Liver (tissue), 9 donors: ENCODE data around the gene GRIN2A. TPM values are rescaled to one million over a fixed set of nuclear protein-coding genes. Genes with fewer than 3 reads are reported as not detected.

Source experiments
- DNase-seq: peaks from one replicate; pipeline ENCODE4 v3.0.0-alpha.2; 2017; ENCODE audit warnings: low spot score
- H3K27ac ChIP-seq, 2 donors: one replicate each; pipeline ENCODE4 v1.7.0; 2013; ENCODE audit warnings: inconsistent platforms in 2 of 2, low read length in 2 of 2, control low read depth in 1 of 2, low read depth in 1 of 2, mild to moderate bottlenecking in 1 of 2
- H3K27me3 ChIP-seq, 4 donors: one replicate each; pipeline versions ENCODE4 v1.6.1 to v1.7.0; 2013; ENCODE audit warnings: low read length in 3 of 4, inconsistent platforms in 1 of 4, mild to moderate bottlenecking in 1 of 4, moderate library complexity in 1 of 4; ENCODE audit not compliant: control insufficient read depth in 4 of 4, insufficient read depth in 4 of 4
- H3K36me3 ChIP-seq, 4 donors: one replicate each; pipeline versions ENCODE4 v1.6.1 to v1.7.0; 2013; ENCODE audit warnings: low read length in 3 of 4, mild to moderate bottlenecking in 3 of 4, low read depth in 1 of 4, moderate library complexity in 1 of 4; ENCODE audit not compliant: control insufficient read depth in 4 of 4, insufficient read depth in 3 of 4
- H3K4me1 ChIP-seq, 4 donors: one replicate each; pipeline versions ENCODE4 v1.6.1 to v1.7.0; 2013; ENCODE audit warnings: low read length in 3 of 4, mild to moderate bottlenecking in 3 of 4, moderate library complexity in 1 of 4; ENCODE audit not compliant: control insufficient read depth in 4 of 4, insufficient read depth in 4 of 4
- H3K4me3 ChIP-seq, 3 donors: one replicate each; pipeline versions ENCODE4 v1.6.1 to v1.7.0; 2013; ENCODE audit warnings: low read length in 3 of 3, control low read depth in 1 of 3, low read depth in 1 of 3, mild to moderate bottlenecking in 1 of 3
- H3K9ac ChIP-seq, 2 donors: one replicate each; pipeline ENCODE4 v1.7.0; 2013; ENCODE audit warnings: low read length in 2 of 2, mild to moderate bottlenecking in 2 of 2, moderate library complexity in 2 of 2, control low read depth in 1 of 2, low read depth in 1 of 2
- H3K9me3 ChIP-seq, 4 donors: one replicate each; pipeline versions ENCODE4 v1.6.1 to v1.7.0; 2013; ENCODE audit warnings: low read length in 3 of 4; ENCODE audit not compliant: control insufficient read depth in 4 of 4
- EGR1 ChIP-seq, 2 donors: IDR thresholded peaks; 2 replicates each; pipeline ENCODE4 v1.6.1; 2016 to 2018; ENCODE audit warnings: antibody characterized with exemption in 2 of 2, low read depth in 2 of 2
- FOXA2 ChIP-seq: IDR thresholded peaks from 2 replicates; pipeline ENCODE4 v1.6.1; 2016; ENCODE audit warnings: antibody characterized with exemption
- GABPA ChIP-seq, 2 donors: IDR thresholded peaks in 1 of 2; conservative IDR thresholded peaks in 1 of 2; 2 replicates each; pipeline ENCODE4 v1.6.1; 2016; ENCODE audit warnings: antibody characterized with exemption in 2 of 2, mild to moderate bottlenecking in 1 of 2, moderate library complexity in 1 of 2
- JUND ChIP-seq, 2 donors: IDR thresholded peaks; 2 replicates each; pipeline ENCODE4 v1.6.1; 2016; ENCODE audit warnings: antibody characterized with exemption in 2 of 2
- NR2F2 ChIP-seq: IDR thresholded peaks from 2 replicates; pipeline ENCODE4 v1.6.1; 2016; ENCODE audit warnings: antibody characterized with exemption
- RAD21 ChIP-seq, 2 donors: IDR thresholded peaks; 2 replicates each; pipeline ENCODE4 v1.6.1; 2016; ENCODE audit warnings: antibody characterized with exemption in 2 of 2, mild to moderate bottlenecking in 2 of 2
- REST ChIP-seq: IDR thresholded peaks from 2 replicates; pipeline ENCODE4 v1.6.1; 2016; ENCODE audit warnings: antibody characterized with exemption, mild to moderate bottlenecking
- RXRA ChIP-seq, 2 donors: IDR thresholded peaks; 2 replicates each; pipeline ENCODE4 v1.6.1; 2017 to 2018; ENCODE audit warnings: antibody characterized with exemption in 2 of 2, mild to moderate bottlenecking in 1 of 2
- SP1 ChIP-seq: IDR thresholded peaks from 2 replicates; pipeline ENCODE4 v1.6.1; 2018; ENCODE audit warnings: antibody characterized with exemption, mild to moderate bottlenecking
- TAF1 ChIP-seq: conservative IDR thresholded peaks from 2 replicates; pipeline ENCODE4 v1.6.1; 2016; ENCODE audit warnings: antibody characterized with exemption, mild to moderate bottlenecking
- YY1 ChIP-seq: IDR thresholded peaks from 2 replicates; pipeline ENCODE4 v1.6.1; 2016; ENCODE audit warnings: antibody characterized with exemption, mild to moderate bottlenecking
- WGBS: extraction: QIAGEN DNeasy Blood & Tissue Kit; methylation state at CpG from one replicate; pipeline ENCODE4 v1.1.7; 2013; 5-methylcytosine and 5-hydroxymethylcytosine counted together
- polyA plus RNA-seq, 2 donors: library from polyadenylated mRNA; stranded (reverse) in 1 of 2; unstranded in 1 of 2; fragments of 200-250 nt in 1 of 2; fragments of >200 nt in 1 of 2; fragmentation: Nextera tagmentation in 1 of 2; extraction: Ambion mirVana in 1 of 2; gene quantifications; one replicate each; pipeline versions ENCODE4 v1.2.1 to v1.2.3, GENCODE V29; 2013 to 2015
- total RNA-seq, 2 donors: library from RNA; depleted of rRNA; stranded (reverse); fragments of >200 nt; gene quantifications; one replicate each; pipeline ENCODE4 v1.2.3, GENCODE V29; 2014
- TF ChIP-seq, protein P1 (sequence below): IDR thresholded peaks from 2 replicates; pipeline ENCODE4 v1.6.1; 2016; ENCODE audit warnings: antibody characterized with exemption
- TF ChIP-seq, protein P2 (sequence below): IDR thresholded peaks from 2 replicates; pipeline ENCODE4 v1.6.1; 2016; ENCODE audit warnings: antibody characterized with exemption
- TF ChIP-seq, protein P3 (sequence below): IDR thresholded peaks from 2 replicates; pipeline ENCODE4 v1.6.1; 2016; ENCODE audit warnings: antibody characterized with exemption
- donor health status: healthy.
- donor health status: healthy.
- donor health status: healthy.
- donor health status: healthy.
- donor health status: healthy.

The GRIN2A gene
- total and polyA plus RNA-seq, 4 donors: under 0.01 to 0.08 (median 0.07) TPM; not detected in 1

DNA sequence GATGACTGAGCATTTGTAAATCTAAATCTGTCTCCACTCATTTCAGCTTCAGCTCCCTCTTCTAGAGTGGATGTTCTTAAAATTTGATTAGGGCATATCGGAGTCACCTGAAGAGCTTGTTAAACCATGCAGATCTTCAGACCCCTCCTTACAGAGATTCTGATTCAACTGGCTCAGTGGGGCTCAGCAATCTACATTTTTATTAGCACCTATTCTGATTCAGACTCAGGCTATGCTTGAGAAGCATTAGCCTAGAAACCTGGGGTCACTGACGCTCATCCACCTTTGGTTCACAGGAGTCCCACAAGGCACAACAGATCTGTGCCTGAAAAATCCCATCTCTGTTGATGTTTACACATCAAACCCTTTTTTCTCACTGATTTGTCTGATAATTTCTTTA is 365.6 kb downstream of the GRIN2A start:
- WGBS: 58% methylated on average over 2 of the region's 2 CpGs
- Histone ChIP-seq H3K4me3 (no peak overlapping the region), H3K36me3 (no peaks in the 10 kb centered on the region), H3K27ac (no peak overlapping the region), H3K9ac (no peak overlapping the region), H3K9me3 (no peaks in the 10 kb centered on the region), H3K4me1 (no peaks in the 10 kb centered on the region), H3K27me3 (peaks cover 0 to 6% (median 1%) of the 10 kb centered on the region in 4 donors)
- no peak for TF ChIP-seq SP1
- no peak for TF ChIP-seq REST
- TF ChIP-seq FOXA2: no peak
- no peak for DNase-seq

DNA sequence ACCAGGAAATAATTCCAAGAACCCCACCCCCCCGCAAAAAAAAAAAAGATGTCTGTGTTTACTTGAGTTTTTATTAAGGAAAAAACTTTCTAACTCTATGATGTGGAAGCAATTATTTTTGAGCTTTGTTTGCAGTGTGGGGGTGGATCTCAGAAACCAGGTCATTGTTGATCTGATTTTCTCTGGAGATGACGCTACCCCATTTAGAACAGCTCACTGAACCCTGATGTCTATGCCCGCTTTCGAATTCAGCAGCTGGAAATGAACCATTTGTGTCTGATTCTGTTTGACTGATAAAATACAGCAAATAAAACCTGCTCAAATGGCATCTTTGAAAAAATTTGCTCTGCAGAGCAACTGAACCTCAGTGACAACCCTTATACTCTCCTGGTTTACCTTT is 368.6 kb downstream of the GRIN2A start:
- Histone ChIP-seq H3K27me3 (peaks cover 0 to 6% (median 1%) of the 10 kb centered on the region in 4 donors), H3K9ac (no peak overlapping the region), H3K27ac (no peak overlapping the region), H3K4me1 (no peaks in the 10 kb centered on the region), H3K9me3 (no peaks in the 10 kb centered on the region), H3K36me3 (no peaks in the 10 kb centered on the region), H3K4me3 (no peak overlapping the region)
- WGBS: 86% methylated on average over 4 of the region's 4 CpGs
- TF ChIP-seq GABPA (IDR thresholded peaks at IDR 0.05 in 1 of 2, conservative IDR thresholded peaks at IDR 0.05 in 1 of 2) (no peak), EGR1 (IDR thresholded peaks at IDR 0.05; ENCODE audit: low read depth in 2 of 2) (no peak), NR2F2 (no peak), JUND (IDR thresholded peaks at IDR 0.05) (no peak), FOXA2 (no peak)
- TF ChIP-seq, protein P1, sequence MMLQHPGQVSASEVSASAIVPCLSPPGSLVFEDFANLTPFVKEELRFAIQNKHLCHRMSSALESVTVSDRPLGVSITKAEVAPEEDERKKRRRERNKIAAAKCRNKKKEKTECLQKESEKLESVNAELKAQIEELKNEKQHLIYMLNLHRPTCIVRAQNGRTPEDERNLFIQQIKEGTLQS: no peak
- TF ChIP-seq, protein P2, sequence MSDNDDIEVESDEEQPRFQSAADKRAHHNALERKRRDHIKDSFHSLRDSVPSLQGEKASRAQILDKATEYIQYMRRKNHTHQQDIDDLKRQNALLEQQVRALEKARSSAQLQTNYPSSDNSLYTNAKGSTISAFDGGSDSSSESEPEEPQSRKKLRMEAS: no peak
- TF ChIP-seq, protein P3, sequence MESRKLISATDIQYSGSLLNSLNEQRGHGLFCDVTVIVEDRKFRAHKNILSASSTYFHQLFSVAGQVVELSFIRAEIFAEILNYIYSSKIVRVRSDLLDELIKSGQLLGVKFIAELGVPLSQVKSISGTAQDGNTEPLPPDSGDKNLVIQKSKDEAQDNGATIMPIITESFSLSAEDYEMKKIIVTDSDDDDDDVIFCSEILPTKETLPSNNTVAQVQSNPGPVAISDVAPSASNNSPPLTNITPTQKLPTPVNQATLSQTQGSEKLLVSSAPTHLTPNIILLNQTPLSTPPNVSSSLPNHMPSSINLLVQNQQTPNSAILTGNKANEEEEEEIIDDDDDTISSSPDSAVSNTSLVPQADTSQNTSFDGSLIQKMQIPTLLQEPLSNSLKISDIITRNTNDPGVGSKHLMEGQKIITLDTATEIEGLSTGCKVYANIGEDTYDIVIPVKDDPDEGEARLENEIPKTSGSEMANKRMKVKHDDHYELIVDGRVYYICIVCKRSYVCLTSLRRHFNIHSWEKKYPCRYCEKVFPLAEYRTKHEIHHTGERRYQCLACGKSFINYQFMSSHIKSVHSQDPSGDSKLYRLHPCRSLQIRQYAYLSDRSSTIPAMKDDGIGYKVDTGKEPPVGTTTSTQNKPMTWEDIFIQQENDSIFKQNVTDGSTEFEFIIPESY: no peak
- DNase-seq: no peak

GRCh38 chr16:9808210-9808609 is 374.0 kb downstream of the GRIN2A start:
- Histone ChIP-seq H3K9ac (no peak overlapping the region), H3K27ac (no peak overlapping the region), H3K9me3 (no peaks in the 10 kb centered on the region), H3K4me1 (no peaks in the 10 kb centered on the region), H3K4me3 (no peak overlapping the region), H3K27me3 (peaks cover 0 to 2% (median 0%) of the 10 kb centered on the region in 4 donors), H3K36me3 (no peaks in the 10 kb centered on the region)
- no peak for DNase-seq
- 85% methylated on average over 5 of the region's 5 CpGs for WGBS
- TF ChIP-seq RXRA (IDR thresholded peaks at IDR 0.05) (no peak), REST (no peak), RAD21 (IDR thresholded peaks at IDR 0.05) (no peak), JUND (IDR thresholded peaks at IDR 0.05) (no peak), FOXA2 (no peak), TAF1 (no peak), YY1 (no peak), GABPA (IDR thresholded peaks at IDR 0.05 in 1 of 2, conservative IDR thresholded peaks at IDR 0.05 in 1 of 2) (no peak)
- TF ChIP-seq, protein P2: no peak
- TF ChIP-seq, protein P3: no peak
- TF ChIP-seq, protein P1: no peak
